ENCODE results near the gene DCBLD2.

DNA sequence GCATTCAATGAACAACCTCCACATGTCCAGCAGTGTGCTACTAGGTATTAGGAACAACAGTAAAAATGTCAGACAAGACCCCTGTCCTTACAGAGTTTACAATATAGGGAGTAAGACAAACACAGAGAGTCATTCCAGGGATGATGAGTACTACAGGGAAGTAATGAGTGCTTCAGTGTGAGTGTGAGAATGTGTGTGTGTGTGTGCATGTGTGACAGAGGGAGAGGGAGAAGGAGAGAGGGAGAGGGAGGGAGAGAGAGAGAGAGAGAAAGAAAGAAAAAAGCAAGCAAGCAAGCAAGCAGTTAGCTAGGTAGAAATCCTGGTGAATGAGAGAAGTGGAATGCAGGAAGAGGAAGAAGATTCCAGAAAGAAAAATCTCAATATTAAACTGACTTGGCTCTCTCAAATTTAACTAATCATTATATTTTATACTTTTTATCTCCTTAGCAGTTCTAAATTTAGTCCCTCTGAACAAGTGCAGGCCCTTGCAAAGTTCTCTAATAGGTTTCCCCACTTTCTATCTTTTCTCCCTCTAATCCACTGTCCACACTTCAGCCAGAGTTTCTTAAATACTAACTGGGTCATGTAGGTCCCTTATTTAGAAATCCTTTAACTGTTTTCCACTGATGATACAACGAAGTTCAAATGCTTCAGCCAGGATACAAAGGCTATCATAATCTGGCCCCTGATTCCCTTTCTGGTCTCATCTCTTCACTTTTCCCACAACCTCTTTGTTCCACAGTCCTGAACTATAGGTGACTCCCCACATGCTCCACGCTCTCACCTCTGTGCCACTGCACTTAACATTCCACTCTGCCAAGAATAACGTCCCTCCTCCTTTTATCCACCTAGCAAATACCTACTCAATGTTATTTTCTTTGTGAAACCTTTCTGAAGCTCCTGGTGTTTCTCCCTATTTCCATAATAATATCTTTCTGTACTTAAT is 10.3 kb downstream of the DCBLD2 start:
- TF ChIP-seq, protein P1, sequence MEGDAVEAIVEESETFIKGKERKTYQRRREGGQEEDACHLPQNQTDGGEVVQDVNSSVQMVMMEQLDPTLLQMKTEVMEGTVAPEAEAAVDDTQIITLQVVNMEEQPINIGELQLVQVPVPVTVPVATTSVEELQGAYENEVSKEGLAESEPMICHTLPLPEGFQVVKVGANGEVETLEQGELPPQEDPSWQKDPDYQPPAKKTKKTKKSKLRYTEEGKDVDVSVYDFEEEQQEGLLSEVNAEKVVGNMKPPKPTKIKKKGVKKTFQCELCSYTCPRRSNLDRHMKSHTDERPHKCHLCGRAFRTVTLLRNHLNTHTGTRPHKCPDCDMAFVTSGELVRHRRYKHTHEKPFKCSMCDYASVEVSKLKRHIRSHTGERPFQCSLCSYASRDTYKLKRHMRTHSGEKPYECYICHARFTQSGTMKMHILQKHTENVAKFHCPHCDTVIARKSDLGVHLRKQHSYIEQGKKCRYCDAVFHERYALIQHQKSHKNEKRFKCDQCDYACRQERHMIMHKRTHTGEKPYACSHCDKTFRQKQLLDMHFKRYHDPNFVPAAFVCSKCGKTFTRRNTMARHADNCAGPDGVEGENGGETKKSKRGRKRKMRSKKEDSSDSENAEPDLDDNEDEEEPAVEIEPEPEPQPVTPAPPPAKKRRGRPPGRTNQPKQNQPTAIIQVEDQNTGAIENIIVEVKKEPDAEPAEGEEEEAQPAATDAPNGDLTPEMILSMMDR (conservative IDR thresholded peaks at IDR 0.05; ENCODE audit: low read depth, low read length) = no peak
- no peak for TF ChIP-seq EZH2 (IDR thresholded peaks at IDR 0.05; ENCODE audit: borderline replicate concordance, low read depth, low read length, poor library complexity, severe bottlenecking)
